Pulmonary artery endothelial cell (primary cell): ENCODE measurements around the gene RASSF8. TPM values are rescaled to one million over a fixed set of nuclear protein-coding genes. Genes with fewer than 3 reads are reported as not detected.

Experiments
- DNase-seq: peaks from one replicate; pipeline ENCODE4 v3.0.0-alpha.2; 2011; ENCODE audit warnings: low read depth, low spot score
- total RNA-seq: library from RNA; depleted of rRNA; stranded (reverse); fragments of >200 nt; gene quantifications from 2 replicates; pipeline ENCODE4 v1.2.3, GENCODE V29; 2014

The RASSF8 gene
- total RNA-seq, 1 donor from 2014 or later: 100 TPM

GRCh38 chr12:26028953-26029735 is 70.7 kb downstream of the RASSF8 start:
- no peak for DNase-seq

DNA sequence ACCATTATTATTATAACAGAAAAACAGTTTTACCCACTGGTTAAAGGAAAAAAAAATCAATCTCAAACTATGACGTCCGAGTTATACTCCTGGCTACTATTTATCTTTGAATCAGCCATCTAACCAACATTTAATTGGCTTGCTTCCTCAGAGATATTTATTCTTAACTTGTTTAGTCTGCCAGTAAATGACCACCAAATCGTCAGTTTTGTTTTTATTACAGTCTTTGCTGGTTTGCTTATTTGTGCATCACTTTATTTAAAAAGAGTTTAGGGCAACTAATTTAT is 71.2 kb downstream of the RASSF8 start:
- DNase-seq: no peak

DNA sequence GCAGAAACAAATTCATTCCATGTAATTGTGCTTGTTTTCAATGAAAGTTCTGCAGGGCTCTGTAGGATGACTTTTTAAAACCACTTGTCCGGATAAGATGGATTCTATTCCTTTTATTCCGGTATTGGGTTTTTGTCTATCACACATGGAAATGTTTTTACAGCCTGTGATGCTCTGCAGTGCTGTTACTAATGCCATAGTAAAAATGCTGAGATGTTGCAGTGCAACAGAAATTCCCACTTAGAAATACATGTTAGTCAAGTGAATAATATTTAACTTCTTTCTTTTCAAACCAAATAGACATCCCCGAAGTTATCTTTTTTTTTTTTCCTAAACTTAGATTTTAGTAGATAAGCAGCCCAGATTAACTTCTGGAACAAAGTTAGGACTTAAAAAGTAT is 71.9 kb downstream of the RASSF8 start:
- DNase-seq: no peak

DNA sequence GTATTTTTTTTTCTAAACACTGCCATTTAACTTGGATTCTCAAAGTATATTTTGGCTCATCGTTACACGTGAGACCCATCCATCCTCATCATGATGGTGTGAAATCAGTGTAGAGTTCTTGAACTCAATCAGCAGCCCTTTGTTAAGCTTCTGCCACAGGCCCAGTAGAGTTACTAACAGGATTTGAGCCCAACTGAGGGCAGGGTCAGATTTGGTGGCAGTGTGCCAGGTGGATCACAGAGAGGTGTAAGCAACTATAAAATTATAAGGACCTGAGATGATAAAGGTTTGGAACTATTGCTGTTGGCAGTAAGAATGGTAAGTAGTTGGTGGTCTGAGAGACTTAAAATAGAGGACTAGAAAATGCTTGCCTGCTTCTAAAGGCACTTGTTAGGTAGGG is 72.8 kb downstream of the RASSF8 start:
- DNase-seq: no peak

GRCh38 chr12:26031827-26032226 is 73.3 kb downstream of the RASSF8 start:
- no peak for DNase-seq

GRCh38 chr12:26032290-26032689 is 73.8 kb downstream of the RASSF8 start:
- no peak for DNase-seq

DNA sequence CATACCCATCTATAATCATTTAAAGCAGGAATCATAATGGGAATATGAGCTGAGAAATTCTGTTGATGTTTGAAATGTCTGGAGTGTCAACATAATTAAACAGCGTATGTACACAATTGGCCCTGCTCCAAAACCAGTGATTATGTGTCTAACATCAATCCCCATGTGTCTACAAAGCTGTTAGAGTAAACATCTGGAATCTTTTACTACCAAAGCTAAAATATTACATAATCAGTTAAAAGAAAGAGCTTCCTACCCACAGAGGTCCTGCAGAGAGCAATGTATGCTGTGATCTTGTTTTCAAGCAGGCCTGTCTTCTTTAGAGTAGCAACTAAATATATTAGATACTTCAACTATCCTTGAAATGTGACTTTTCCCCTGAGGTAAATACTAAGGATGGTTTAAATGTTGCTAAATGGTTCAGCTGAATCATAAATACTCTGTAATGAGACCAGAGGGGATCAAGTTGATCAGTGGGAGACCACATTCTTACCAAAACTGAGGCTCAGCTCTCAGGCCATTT is 74.3 kb downstream of the RASSF8 start:
- no peak for DNase-seq

- no peak for DNase-seq
Observed at GRCh38 chr12:26034371-26035142, 76.1 kb downstream of the RASSF8 start.

DNA sequence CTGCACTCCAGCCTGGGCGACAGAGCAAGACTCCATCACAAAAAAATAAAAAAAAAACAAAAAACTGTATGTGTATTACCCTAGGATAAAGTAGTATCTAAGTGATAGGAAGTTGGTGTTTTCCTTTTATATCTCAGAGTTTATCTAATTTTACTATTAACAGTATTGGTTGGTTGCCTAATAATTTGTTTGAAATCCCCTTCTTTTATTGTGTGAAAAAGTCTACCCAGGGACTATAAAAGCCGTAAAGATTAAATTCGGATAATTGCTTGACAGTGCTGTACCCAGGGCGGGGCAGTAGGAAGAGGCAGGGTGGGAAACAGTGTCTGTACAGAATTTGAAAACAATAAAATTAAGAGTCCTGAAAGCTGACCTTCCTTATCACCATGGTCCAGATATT is 78.4 kb downstream of the RASSF8 start:
- DNase-seq: no peak

- no peak for DNase-seq
Observed at GRCh38 chr12:26037615-26038220, 79.2 kb downstream of the RASSF8 start.

DNA sequence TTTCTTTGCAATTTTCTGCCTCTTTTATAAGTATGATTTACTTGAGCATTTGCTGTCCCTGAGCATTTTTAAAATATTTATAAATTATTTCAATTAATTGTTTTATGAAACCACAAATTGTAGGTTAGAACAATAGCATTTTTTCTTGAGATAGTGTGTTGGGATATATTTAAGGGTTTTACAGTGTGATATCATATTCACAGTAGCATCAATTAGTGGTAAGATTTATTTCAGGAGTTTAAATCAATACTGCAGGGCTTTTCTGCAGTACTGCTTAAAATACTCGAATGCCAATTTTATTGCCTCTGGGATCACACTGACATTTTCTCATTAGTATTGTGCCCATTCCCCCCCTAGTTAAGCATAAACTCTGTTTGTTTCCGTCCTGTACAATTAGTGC is 84.2 kb downstream of the RASSF8 start:
- no peak for DNase-seq

GRCh38 chr12:26043135-26044006 is 84.9 kb downstream of the RASSF8 start:
- DNase-seq: no peak

DNA sequence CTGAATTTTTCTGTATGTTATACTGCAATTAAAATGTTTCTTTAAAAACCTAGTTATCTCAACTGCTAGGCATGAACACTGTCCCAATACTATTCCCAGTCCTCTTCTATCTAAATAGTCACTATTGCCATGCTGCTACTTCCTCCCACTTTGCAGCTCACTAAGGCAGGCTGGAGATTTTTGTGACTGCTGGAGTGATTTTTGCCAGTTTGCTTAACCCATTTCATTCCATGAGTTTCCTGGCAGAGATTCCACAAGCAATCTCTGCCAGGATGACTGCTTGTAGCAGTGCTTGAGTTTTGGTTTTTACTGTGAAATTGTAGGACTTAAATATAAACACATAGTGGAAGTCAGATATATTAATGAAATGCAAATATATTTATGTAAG is 85.5 kb downstream of the RASSF8 start:
- no peak for DNase-seq

GRCh38 chr12:26044592-26044991 is 86.1 kb downstream of the RASSF8 start:
- no peak for DNase-seq

GRCh38 chr12:26046203-26046602 is 87.7 kb downstream of the RASSF8 start:
- DNase-seq: no peak

- no peak for DNase-seq
Observed at GRCh38 chr12:26046906-26047305, 88.4 kb downstream of the RASSF8 start.

GRCh38 chr12:26047401-26048226 is 89.1 kb downstream of the RASSF8 start:
- DNase-seq: no peak

DNA sequence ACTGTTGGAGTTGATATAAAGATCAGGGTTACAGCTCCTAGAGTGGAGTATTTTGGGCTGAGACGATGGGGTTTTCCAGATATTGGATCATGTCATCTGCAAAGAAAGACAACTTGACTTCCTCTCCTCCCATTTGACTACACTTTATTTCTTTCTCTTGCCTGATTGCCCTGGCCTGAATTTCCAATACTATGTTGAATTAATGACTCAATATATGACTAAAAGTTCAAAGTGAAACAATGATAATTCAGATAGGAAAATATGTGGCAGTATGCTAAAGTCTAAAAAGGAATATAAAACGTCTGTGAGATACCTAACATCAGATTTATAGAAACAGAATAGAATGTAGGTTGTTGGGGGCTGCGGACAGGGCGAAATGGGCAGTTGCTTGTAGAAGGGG is 94.2 kb downstream of the RASSF8 start:
- no peak for DNase-seq

DNA sequence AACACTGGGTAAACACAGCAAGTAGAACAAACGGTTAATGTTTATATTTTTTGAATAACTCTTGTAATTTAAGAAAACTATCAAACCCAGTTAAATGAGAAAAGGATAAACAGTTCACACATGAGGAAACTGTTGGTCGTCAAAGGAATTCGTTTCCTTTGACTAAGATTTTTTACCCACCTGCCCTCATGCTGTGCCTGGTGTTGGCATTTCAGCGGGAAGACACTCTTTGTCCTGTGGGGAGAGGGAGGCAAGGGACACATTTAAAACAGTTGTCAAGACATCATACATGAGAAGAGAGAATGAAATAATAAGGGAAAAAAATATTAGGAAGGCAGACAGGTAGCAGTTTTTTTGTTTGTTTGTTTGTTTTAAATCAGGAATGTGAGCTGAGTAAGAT is 95.9 kb downstream of the RASSF8 start:
- no peak for DNase-seq

- no peak for DNase-seq
Observed at GRCh38 chr12:26055087-26055486, 96.6 kb downstream of the RASSF8 start.

DNA sequence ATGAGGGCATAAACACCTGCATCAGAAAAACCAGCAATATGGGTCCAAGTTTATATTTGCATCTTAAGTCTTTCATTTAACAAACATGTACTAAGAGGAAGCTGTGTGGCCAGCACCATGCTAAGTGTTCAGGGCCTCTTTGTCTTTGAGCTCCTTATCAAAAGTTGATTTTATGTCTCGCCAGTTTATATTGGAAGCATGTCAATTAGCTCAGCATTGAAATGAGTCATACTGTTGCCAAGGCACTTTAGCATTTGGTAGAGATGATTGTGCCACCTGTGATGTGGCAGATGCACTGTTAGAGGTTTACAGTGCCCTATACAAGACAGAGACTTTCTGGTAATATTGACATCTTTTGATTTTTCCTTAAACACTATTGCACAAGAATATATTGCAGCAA is 97.9 kb downstream of the RASSF8 start:
- DNase-seq: peak; percentile 50
